ENCODE results near the gene TMEM192.
"Not testable (repeated sequence)": the region's sequence is repeated elsewhere in the genome, so short reads cannot be mapped to it uniquely, and the experiment has no call there.

TMEM192 gene

DNA sequence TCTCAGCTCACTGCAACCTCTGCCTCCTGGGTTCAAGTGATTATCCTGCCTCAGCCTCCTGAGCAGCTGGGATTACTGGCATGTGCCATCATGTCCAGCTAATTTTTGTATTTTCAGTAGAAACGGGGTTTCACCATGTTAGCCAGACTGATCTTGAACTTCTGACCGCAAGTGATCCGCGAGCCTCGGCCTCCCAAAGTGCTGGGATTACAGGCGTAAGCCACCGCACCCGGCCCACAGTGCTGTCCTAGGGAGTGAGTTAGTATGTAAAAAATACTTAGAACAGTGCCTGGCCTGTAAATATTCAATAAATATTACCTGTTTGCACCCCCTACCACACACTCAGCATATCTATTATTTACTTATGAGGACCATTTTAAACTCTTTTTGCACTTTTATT lies 20.5 kb downstream of the TMEM192 start:
- DNase-seq (ENCODE audit: low spot score) = not testable (repeated sequence)

DNA sequence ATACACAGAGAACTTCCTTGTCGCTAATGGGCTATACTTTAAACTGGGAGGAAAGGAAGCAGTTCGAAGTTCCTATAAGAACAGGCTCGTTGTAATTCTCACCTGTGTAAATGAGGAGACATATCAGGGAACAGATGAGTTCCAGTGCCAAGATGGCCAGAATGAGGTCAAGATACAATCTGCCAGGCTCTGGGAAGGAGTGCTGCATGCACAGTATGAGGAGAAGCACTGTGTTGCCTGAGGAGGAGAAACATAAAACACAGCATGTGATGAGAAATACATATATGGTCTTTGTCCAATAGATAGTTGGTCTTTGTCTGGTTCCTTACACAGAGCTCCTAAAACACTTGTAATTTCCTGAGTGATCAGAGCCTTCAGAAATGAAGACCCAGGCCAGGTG lies 24.3 kb downstream of the TMEM192 start:
- no peak for DNase-seq (ENCODE audit: low spot score)

DNA sequence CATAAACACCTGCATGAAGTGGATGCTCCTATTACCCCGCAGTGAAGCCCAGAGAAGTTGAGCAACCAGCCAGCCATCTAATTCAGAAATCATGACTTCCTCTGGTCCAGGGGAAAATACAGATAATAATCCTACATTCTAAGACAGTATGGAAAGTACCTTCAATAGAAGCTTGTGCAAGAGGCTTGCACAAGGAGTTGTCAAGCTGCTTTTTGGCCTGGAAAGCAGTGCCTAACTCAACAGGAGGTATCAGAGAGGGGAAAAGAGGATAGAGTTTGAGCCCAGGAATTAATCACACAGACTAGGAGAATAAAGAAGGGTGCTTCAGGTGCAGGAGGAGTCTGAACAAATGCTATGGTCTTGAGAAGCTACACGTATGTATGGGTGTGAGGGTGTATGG lies 26.7 kb downstream of the TMEM192 start:
- no peak for DNase-seq (ENCODE audit: low spot score)

DNA sequence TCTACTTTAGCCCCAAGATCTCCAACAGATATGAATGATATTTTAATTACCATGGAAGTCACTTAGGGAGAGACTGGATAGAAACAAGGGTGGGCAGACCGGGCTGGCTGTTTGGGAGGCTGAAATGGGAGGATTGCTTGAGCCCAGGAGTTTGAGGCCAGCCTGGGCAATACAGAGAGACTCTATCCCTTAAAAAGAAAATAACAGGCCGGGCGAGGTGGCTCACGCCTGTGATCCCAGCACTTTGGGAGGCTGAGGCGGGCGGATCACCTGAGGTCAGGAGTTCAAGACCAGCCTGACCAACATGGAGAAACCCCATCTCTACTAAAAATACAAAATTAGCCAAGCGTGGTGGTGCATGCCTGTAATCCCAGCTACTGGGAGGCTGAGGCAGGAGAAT lies 27.9 kb downstream of the TMEM192 start:
- DNase-seq (ENCODE audit: low spot score) = not testable (repeated sequence)

DNA sequence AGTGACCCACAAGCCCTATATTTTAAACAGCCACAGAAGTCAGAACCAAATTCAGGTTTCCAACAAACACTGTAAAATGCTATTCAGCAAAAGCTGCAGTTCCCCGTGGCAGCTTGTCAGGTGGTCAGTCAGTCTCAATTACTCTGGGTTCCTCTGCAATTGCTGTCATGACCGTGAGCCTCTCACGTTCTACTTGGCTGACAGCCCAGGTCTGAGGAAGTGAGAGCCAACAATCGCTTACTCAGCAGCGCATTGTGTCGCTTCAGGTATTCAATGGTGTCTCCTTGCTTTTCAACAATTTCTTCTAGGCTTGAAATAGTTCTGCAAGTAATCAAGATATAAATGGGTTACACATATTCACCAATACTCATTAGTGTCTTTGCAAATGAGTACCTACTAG lies 33.2 kb downstream of the TMEM192 start:
- no peak for DNase-seq (ENCODE audit: low spot score)

DNA sequence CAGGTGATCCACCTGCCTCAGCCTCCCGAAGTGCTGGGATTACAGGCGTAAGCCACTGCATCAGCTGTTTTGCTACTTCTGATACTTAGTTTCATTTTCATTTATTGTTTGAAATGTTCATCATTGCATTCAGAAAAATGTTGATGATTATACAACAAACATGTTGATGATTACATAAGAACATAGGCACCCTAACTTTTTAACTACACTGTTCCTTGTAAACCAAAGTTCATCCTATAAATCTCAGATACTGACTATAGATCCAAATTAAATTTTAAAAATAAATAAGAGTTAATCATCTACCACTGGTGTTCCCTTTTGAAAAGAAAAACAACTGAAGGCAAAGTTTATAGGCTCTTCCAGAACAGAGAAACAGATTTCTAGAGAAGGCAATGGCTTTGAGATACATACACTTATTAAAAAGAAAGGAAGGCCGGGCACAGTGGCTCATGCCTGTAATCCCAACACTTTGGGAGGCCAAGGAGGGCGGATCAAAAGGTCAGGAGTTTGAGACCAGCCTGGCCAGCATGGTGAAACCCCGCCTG lies 35.6 kb downstream of the TMEM192 start:
- DNase-seq (ENCODE audit: low spot score) = no peak

DNA sequence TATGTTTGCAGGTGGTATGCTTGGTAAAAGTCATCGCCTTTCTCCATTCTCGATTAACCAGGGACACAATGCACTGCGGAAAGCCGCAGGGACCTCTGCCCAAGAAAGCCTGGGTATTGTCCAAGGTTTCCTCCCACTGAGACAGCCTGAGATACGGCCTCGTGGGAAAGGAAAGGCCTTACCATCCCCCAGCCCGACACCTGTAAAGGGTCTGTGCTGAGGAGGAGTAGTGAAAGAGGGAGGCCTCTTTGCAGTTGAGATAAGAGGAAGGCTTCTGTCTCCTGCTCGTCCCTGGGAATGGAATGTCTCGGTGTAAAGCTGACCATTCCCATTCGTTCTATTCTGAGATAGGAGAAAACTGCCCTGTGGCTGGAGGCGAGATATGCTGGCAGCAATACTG lies 39.3 kb downstream of the TMEM192 start:
- not testable (repeated sequence) for DNase-seq (ENCODE audit: low spot score)

DNA sequence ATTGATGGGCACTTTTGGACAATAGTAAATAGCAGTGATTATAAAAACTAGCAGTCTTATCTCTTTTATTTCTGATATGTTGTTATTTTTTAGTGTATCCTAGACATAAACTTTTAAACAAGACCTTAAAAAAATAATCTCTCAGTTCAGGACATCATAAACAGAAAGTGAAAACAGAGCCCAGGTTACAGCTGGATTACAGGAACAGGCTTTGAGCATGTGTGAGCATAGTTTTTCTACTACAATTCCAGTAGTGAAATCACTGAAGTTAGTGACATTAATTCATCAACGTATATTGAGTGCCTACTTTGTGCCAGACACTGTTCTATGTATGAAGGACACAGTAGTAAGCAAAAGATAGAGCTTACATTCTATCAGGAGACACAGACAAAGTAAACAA lies 42.1 kb downstream of the TMEM192 start:
- no peak for DNase-seq (ENCODE audit: low spot score)

DNA sequence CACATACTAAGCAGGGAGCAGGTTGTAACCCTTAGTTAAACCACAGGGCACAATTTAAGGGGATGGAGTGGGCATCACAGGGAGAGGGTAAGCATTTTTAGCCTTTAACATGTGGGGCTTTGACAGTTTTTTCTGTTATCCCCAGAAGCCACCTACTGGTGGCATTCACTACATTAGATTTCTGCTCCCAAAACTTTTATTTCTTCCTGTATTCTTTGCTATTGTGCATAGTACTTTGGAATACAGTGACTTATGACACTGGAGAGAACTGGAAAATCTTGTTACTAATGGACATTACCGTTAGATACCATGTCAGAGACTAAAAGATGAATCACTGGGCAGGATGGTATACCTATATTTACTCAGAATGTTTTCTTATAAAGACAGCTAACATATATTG lies 51.7 kb downstream of the TMEM192 start:
- DNase-seq (ENCODE audit: low spot score) = no peak

DNA sequence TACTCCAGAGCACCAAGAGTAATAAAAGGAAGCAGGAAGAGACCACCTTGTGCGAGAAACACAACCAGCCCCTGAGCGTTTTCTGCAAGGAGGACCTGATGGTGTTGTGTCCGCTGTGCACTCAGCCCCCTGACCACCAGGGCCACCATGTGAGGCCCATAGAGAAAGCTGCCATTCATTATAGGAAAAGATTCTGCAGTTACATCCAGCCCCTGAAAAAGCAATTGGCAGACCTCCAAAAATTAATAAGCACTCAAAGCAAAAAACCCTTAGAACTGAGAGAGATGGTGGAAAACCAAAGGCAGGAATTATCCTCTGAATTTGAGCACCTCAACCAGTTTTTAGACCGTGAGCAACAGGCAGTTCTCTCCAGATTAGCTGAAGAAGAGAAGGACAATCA lies 53.3 kb downstream of the TMEM192 start:
- DNase-seq (ENCODE audit: low spot score) = no peak

DNA sequence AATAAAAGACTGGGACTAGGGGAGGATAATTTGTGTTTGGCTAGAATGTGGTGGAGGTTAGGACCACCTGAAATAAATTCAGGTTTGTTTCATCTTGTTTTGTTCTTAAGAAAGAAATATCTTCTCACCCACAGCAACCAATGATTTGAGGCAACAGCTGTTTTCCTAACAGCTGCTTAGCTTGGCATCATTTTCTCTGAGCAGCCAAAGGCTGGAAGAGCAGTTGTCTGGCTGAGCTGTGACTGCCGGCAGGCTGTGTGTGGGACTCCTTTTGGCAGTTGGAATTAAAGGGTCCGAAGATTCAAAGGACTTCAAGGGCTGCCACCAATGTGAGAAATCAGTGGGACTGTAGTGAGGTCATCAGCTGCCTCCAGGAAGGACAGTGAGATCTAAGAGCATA lies 54.0 kb downstream of the TMEM192 start:
- DNase-seq (ENCODE audit: low spot score) = no peak

DNA sequence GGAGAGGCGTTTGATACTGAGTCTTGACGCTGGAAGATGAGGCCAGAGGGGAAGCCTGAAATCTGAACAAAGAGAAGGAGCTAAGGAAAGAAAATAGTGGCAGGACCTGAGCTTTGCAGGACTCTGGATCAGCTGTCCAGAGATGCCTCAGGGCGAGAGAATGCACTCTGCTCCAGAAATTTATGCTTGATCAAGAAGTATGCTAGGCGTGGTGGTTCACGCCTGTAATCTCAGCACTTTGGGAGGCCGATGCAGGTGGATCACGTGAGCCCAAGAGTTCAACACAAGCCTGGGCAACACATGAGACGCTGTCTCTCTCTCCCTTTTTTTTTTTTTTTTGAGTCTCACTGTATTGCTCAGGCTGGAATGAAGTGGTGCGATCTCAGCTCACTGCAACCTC lies 57.1 kb downstream of the TMEM192 start:
- DNase-seq (ENCODE audit: low spot score) = no peak

DNA sequence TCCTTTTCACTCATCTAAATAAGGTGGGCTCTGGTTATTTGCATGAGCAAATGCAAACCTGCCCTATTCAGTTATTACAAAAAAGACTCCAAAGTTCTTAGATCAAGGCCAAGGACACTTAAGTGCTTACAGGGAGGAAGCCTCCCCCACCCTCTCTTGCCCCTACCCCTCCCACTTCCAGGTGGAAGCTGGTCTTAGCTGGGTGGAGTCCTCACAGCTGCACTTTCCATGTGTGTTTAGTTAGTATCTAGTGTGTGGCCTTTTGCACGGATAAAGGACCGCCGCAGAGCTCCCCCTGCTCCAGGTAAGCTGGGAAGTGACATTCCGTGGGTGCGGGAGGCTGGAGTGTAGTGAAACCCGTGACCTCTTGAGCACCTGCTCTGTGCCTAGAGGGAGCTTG lies 59.0 kb downstream of the TMEM192 start, which contains the start of gene TRIM75:
TRIM75 (plus strand) TSS at position 222 of the 400 bp plus-strand sequence. CDS start 5,282 bp downstream, outside the sequence.
- no peak for DNase-seq (ENCODE audit: low spot score)

DNA sequence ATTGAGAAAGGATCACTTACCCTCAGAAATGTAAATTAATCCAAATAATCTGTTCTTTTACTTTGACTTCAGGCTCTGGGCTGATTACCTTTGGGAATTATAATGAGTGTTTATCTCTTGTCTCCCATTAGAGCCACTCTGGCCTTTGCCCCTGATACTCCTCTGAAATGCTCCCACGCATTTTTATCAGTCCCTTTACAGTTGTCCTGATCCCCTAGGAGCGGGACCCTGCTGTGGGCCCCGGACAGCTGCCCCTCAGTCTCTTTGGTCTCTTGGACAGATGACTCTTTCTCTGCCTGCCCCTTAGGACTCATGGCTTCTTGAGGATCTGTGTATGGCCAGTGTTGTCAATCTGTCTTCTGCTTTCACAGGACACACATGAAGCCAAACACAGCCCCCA lies 60.0 kb downstream of the TMEM192 start:
- DNase-seq (ENCODE audit: low spot score) = no peak

DNA sequence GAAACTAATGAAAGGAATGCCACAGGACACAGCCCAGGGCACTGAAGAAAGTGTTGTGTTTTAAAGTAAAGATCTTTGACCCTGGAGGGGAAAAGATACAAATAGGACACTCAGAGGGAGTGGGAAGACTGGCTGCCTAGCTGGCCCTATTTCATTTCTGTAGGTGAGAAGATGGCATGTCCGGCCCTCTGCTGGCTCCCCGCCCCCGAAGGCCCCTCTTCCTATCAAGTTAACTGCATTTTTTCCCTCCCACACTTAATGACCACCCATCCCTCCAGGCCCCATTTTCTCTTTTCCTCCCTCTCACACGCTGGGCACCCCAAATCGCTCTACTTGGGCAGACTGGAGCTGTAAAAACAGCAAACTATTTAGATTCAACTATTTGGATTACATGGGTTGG lies 64.5 kb downstream of the TMEM192 start:
- DNase-seq (ENCODE audit: low spot score) = no peak

DNA sequence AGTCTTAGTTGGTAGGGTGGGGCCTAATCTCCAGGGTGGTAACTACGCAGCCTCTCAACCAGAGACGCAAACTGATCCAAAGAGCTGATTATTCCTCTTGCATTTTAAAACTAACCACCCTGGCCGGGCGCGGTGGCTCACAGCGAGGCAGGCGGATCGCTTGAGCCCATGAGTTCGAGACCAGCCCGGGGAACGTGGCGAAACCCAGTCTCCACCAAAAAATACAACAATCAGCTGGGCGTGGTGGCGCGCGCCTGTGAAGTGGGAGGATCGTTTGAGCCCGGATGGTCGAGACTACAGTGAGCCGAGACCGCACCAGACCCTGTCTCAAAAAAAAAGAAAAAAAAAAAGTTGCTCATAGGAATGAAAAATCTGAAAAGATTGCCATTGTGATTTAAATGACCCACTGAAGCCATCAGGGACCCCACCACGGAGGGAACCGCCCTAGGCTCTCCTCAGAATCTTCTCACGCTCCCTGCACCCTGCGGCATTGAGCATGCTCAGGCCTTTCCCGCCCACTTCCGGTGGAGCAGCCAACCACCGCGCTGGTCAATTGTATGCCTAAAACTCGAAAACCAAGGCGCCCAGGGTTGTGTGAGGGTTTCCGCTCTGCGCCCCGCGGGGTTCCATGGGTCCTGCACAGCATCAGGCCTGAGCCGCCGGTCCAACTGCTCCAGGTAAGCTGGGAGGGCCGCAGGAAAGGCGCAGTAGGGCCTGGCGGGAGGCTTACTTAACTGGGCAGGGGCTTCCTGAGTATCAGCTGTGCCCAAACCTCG lies 81.0 kb downstream of the TMEM192 start, which contains the start of gene TRIM60:
TRIM60 (plus strand) TSS at position 564 of the 776 bp plus-strand sequence. CDS start 8,074 bp downstream, outside the sequence.
- no peak for DNase-seq (ENCODE audit: low spot score)

DNA sequence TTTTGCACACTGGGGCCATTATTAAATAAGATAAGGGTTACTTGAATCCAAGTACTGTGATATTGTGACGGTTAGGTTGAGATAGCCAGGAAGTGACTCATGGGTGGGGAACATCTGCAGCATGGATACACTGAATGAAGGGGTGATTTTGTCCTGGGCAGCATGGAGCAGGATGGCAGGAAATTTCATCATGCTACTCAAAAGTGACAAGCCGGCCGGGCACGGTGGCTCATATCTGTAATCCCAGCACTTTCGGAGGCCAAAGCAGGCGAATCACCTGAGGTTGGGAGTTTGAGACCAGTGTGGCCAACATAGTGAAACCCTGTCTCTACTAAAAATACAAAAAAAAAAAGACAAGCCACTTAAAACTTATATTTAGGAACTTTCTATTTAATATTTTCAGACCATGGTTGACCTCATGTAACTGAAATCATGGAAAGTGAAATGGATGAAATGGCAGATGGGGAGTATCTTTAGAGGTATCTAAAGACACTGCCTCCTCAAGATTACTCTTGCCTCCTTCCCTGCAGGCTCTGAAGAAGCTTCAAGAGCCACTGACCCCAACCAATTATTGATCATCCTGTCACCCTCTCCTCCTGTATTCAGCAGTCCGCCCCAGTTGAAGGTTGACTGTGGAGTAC lies 84.8 kb downstream of the TMEM192 start:
- DNase-seq (ENCODE audit: low spot score) = no peak

DNA sequence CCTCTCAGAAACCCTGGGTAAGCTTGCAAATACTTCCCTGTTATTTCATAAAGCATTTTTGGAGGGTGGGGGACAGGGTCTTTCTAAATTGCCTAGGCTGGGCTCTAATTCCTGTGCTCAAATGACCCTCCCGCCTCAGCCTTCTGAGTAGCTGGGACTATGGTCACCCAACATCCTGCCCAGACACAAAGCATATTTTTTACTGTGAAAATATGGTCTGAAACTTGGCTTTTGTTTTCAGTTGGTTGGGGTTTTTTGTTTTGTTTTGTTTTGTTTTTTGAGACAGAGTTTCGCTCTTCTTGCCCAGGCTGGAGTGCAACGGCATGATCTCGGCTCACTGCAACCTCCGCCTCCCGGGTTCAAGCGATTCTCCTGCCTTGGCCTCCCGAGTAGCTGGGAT lies 86.9 kb downstream of the TMEM192 start:
- DNase-seq (ENCODE audit: low spot score) = not testable (repeated sequence)

All from hematopoietic multipotent progenitor cell treated with erythropoietin and hydrocortisone succinate and interleukin-3 and kit ligand, for 17 days (in vitro differentiated cells).